Peyer's patch (tissue), 4 donors: ENCODE data around the gene MIEN1. TPM values are rescaled to one million over a fixed set of nuclear protein-coding genes. Genes with fewer than 3 reads are reported as not detected.
A peak's percentile ranks its signal among the peaks of the same experiment; 100 is the strongest.

Experiments used
- DNase-seq, 3 donors: peaks; one replicate each; pipeline ENCODE4 v3.0.0-alpha.2; 2017 to 2019
- H3K27ac ChIP-seq, 4 donors: fragments of 200-600 bp; sonication (generic); one replicate each; pipeline ENCODE4 v1.5.1; 2016 to 2019
- H3K27me3 ChIP-seq, 2 donors: fragments of 200-600 bp; sonication (generic); one replicate each; pipeline ENCODE4 v1.5.1; 2019
- H3K36me3 ChIP-seq, 3 donors: fragments of 200-600 bp; sonication (generic); one replicate each; pipeline ENCODE4 v1.5.1; 2016 to 2019
- H3K4me1 ChIP-seq, 4 donors: fragments of 200-600 bp; sonication (generic); one replicate each; pipeline ENCODE4 v1.5.1; 2016 to 2019
- H3K4me3 ChIP-seq, 4 donors: fragments of 200-600 bp; sonication (generic); 1 replicate in 3 of 4; 2 replicates in 1 of 4; pipeline ENCODE4 v1.5.1; 2016 to 2019; ENCODE audit warnings: mild to moderate bottlenecking in 1 of 4
- H3K9me3 ChIP-seq, 4 donors: fragments of 200-600 bp; sonication (generic); one replicate each; pipeline ENCODE4 v1.5.1; 2016 to 2019; ENCODE audit warnings: mild to moderate bottlenecking in 1 of 4
- POLR2A ChIP-seq, 2 donors: fragments of 450-650 bp; IDR thresholded peaks; one replicate each; pipeline ENCODE4 v1.5.1; 2017; ENCODE audit warnings: antibody characterized with exemption in 2 of 2, mild to moderate bottlenecking in 2 of 2, moderate library complexity in 2 of 2
- total RNA-seq, 4 donors: library from RNA; depleted of rRNA; stranded (reverse); fragments of >200 nt; gene quantifications; one replicate each; pipeline ENCODE4 v1.1.0, GENCODE V29; 2016
- TF ChIP-seq, protein P1 (sequence below), 6 experiments: fragments of 450-650 bp in 4 of 6; fragments of 200-600 bp in 2 of 6; sonication (generic) in 1 of 6; IDR thresholded peaks; one replicate each; pipeline ENCODE4 v1.5.1; 2017 to 2019; ENCODE audit warnings: antibody characterized with exemption in 6 of 6, mild to moderate bottlenecking in 3 of 6, moderate library complexity in 1 of 6

The MIEN1 gene, protein sequence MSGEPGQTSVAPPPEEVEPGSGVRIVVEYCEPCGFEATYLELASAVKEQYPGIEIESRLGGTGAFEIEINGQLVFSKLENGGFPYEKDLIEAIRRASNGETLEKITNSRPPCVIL
- 10 to 100 TPM; 44.6 to 74.9 (median 57.9) TPM for total RNA-seq

DNA sequence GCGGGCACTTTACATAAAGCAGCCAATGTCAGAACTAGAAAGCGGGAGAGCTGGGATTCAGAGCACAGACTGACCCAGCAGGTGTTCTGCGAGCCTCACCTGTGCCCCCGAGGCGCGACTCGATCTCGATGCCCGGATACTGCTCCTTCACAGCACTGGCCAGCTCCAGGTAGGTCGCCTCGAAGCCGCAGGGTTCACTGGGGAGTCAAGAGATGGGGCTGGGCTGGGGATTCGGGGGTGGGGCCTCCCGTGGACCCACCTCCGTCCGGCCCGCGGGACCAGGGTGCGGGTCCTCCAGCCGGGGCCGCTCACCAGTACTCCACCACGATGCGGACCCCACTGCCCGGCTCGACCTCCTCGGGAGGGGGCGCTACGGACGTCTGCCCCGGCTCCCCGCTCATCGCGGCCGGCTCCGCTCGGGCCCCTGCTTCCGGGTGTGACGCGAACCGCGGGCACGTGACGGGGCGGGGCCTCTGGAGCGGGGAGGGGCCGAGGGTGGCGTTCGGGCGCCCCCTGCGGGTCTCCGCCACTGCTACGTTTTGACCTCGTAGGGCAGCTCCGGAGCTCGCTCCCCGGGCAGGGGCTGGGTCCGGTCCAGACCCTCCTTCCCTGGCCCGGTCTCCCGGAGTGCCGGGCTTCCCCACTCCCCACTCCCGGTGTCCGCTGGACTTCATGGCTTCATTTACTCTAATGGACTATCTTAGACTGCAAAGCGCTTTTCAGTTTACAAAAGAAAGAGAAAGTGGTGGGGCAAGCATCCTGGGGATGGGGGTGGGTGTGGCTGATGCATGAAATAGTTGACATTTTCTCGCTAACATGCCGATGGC lies at the start of gene MIEN1:
MIEN1 (minus strand) TSS at position 438 of the 827 bp plus-strand sequence; CDS start at position 401, 37 bp downstream.
- TF ChIP-seq, protein P1, sequence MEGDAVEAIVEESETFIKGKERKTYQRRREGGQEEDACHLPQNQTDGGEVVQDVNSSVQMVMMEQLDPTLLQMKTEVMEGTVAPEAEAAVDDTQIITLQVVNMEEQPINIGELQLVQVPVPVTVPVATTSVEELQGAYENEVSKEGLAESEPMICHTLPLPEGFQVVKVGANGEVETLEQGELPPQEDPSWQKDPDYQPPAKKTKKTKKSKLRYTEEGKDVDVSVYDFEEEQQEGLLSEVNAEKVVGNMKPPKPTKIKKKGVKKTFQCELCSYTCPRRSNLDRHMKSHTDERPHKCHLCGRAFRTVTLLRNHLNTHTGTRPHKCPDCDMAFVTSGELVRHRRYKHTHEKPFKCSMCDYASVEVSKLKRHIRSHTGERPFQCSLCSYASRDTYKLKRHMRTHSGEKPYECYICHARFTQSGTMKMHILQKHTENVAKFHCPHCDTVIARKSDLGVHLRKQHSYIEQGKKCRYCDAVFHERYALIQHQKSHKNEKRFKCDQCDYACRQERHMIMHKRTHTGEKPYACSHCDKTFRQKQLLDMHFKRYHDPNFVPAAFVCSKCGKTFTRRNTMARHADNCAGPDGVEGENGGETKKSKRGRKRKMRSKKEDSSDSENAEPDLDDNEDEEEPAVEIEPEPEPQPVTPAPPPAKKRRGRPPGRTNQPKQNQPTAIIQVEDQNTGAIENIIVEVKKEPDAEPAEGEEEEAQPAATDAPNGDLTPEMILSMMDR (IDR thresholded peaks at IDR 0.05): peak; percentile 91 to 95 (median 92)
- peak; percentile 89 to 90 for TF ChIP-seq POLR2A (IDR thresholded peaks at IDR 0.05)
- H3K4me1 ChIP-seq: peaks cover 0 to 11% (median 5%) of the 10 kb centered on the region in 4 donors
- H3K4me3 ChIP-seq: peak within 1 kb of the TSS; percentile 66 to 86 (median 72)
- peak within 1 kb of the TSS; percentile 85 to 91 (median 90) for H3K27ac ChIP-seq
- peak; percentile 91 to 97 (median 97) for DNase-seq
- no peaks in the 10 kb centered on the region for H3K9me3 ChIP-seq
- no peaks in the 10 kb centered on the region for H3K27me3 ChIP-seq
- H3K36me3 ChIP-seq: peaks cover 0 to 37% (median 0%) of the 10 kb centered on the region in 3 donors

DNA sequence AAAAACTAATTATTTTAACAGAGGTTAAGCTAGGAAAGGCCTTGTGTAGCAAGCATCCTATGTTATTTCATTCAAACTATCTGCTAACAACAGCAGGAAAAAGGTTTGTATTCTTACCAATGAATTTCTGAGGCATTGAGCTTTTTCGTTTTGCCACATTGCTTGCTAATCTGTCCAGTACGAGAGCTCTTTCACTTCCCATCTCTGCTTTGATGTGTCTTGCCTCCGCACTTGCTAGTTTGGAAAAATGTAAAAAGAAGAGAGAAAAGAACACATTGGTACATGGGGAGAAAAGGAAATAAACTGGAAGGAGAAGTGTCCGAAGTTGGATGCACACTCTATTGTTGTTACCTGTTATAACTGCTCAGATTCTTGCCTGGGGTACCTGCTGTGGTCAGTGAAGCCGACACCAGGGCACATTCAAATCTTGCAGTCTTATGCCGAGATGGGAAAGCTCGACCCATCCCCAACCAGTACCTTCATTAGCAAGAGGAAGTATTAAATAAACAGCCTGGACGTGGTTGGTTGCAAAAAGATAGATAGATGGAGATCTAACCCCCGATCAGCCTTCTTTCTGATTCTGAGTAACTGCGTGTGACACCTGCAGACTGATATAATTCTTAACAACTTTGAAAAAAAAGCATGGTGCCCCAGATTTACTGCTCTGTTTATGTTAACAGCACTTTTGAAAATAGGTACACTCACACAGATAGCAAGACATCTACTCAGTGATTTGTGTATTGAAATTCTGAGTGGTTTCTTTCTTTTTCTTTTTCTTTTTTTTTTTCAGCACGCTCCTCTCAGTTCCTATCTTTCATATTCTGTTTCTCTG lies 47.4 kb upstream of the MIEN1 start:
- peak overlapping the region; percentile 19 to 35 (median 34) for H3K4me3 ChIP-seq
- TF ChIP-seq, protein P1 (IDR thresholded peaks at IDR 0.05): no peak
- TF ChIP-seq POLR2A (IDR thresholded peaks at IDR 0.05): no peak

DNA sequence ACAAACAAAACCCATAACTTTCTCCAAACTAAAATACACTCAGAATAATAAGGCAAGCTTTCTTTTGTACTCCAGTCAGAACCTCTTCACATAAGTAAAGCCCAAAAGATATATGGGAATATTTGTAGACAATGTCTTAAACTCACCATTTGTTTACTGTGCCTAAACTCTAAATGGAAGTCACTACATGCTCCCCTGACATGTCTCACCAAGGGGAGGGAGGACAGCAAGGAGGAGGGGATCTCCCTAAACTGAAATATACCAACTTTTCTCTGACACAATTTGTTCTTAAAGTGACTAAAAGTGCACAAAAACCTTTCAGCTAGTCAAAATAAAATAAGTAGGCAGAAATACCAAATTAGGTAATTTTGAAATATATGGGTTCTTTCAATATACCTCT lies 45.9 kb upstream of the MIEN1 start:
- DNase-seq: no peak
- H3K4me1 ChIP-seq: peaks cover 0 to 19% (median 0%) of the 10 kb centered on the region in 4 donors
- TF ChIP-seq, protein P1 (IDR thresholded peaks at IDR 0.05): no peak
- TF ChIP-seq POLR2A (IDR thresholded peaks at IDR 0.05): no peak
- no peaks in the 10 kb centered on the region for H3K27me3 ChIP-seq
- H3K36me3 ChIP-seq: no peaks in the 10 kb centered on the region
- peak overlapping the region; percentile 65 to 81 (median 72) for H3K27ac ChIP-seq
- H3K4me3 ChIP-seq: peak overlapping the region; percentile 22 to 35 (median 34)
- no peaks in the 10 kb centered on the region for H3K9me3 ChIP-seq

More for the DNA sequence above, 47.4 kb upstream of the MIEN1 start:
- Histone ChIP-seq H3K4me1 (peaks cover 0 to 12% (median 0%) of the 10 kb centered on the region in 4 donors), H3K27me3 (no peaks in the 10 kb centered on the region), H3K36me3 (no peaks in the 10 kb centered on the region), H3K27ac (peak overlapping the region; percentile 65 to 81 (median 72)), H3K9me3 (no peaks in the 10 kb centered on the region)
- DNase-seq: peak in 1 of 3 donors; percentile 56

DNA sequence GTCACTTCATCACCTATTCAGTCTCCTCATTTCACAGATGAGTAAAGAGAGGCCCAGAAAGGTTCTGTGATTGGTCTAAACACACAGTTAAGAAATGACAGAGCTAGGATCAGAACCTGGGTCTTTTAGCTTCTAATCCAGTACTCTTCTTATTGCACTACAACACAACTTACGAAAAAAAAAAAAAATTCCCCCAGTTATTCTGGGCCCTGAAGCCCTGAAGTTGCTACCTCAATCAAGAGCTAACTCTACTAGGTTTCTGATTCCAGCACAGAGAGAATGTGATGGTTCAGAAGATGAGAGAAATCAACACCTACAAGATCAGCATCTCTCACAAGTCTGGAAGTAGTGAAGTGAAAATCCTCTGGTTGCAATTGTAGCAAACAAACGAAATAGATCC lies 44.7 kb upstream of the MIEN1 start:
- TF ChIP-seq POLR2A (IDR thresholded peaks at IDR 0.05): no peak
- TF ChIP-seq, protein P1 (IDR thresholded peaks at IDR 0.05): no peak
- no peaks in the 10 kb centered on the region for H3K9me3 ChIP-seq
- peaks cover 0 to 13% (median 0%) of the 10 kb centered on the region in 4 donors for H3K4me1 ChIP-seq
- no peak for DNase-seq
- no peaks in the 10 kb centered on the region for H3K27me3 ChIP-seq
- H3K36me3 ChIP-seq: no peaks in the 10 kb centered on the region
- peak overlapping the region in 3 of 4 donors; percentile 32 to 35 (median 35) for H3K4me3 ChIP-seq
- H3K27ac ChIP-seq: peak overlapping the region; percentile 15 to 81 (median 69)

DNA sequence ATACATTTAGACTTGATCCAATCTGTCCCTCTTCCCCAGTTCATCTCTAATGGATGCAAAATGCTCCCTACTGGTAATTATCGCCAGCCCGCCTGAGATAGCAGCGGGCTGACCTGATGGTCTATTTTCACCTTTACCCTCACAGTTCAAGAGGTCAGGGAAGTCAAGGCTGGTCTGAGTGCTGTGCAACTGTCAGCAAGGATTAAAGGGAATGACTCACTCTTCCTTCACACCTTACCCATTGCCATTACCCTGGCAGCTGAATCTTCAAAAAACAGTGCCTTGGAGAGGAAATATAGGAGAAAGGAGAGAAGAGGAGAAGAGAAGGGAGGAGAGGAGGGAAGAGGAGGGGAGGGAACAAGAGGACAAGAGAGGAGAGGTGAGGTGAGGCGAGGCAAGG lies 43.7 kb upstream of the MIEN1 start:
- peak overlapping the region in 2 of 4 donors; percentile 0 to 13 for H3K4me3 ChIP-seq
- no peaks in the 10 kb centered on the region for H3K9me3 ChIP-seq
- H3K27me3 ChIP-seq: no peaks in the 10 kb centered on the region
- TF ChIP-seq, protein P1 (IDR thresholded peaks at IDR 0.05): no peak
- no peak for TF ChIP-seq POLR2A (IDR thresholded peaks at IDR 0.05)
- H3K36me3 ChIP-seq: no peaks in the 10 kb centered on the region
- DNase-seq: no peak
- H3K4me1 ChIP-seq: peaks cover 0 to 19% (median 2%) of the 10 kb centered on the region in 4 donors
- H3K27ac ChIP-seq: peak overlapping the region; percentile 65 to 81 (median 74)
